Osteoblast (primary cell): ENCODE measurements around the gene CDH4. TPM values are rescaled to one million over a fixed set of nuclear protein-coding genes. Genes with fewer than 3 reads are reported as not detected.

Experiments used
- DNase-seq: peaks from one replicate; pipeline ENCODE4 v3.0.0; 2011; ENCODE audit warnings: low spot score, mixed read lengths; ENCODE audit not compliant: insufficient read length; ENCODE audit errors: missing footprints
- H2AFZ ChIP-seq: 2 replicates; pipeline ENCODE4 v1.6.0; 2011; ENCODE audit warnings: mild to moderate bottlenecking, low read length
- H3K27ac ChIP-seq: 2 replicates; pipeline ENCODE4 v1.5.1; 2011; ENCODE audit warnings: mild to moderate bottlenecking, low read depth, low read length, moderate library complexity
- H3K27me3 ChIP-seq: 2 replicates; pipeline ENCODE4 v1.6.0; 2012; ENCODE audit warnings: mild to moderate bottlenecking, control low read depth, inconsistent platforms, low read length, moderate library complexity; ENCODE audit not compliant: insufficient read depth
- H3K36me3 ChIP-seq: 2 replicates; pipeline ENCODE4 v1.5.1; 2011; ENCODE audit warnings: mild to moderate bottlenecking, low read length, control low read depth, moderate library complexity; ENCODE audit not compliant: insufficient read depth
- H3K4me1 ChIP-seq: 2 replicates; pipeline ENCODE4 v1.5.1; 2011; ENCODE audit warnings: mild to moderate bottlenecking, low read length, control low read depth, moderate library complexity; ENCODE audit not compliant: insufficient read depth
- H3K4me2 ChIP-seq: 2 replicates; pipeline ENCODE4 v1.6.0; 2011; ENCODE audit warnings: mild to moderate bottlenecking, low read length; ENCODE audit not compliant: insufficient read depth
- H3K4me3 ChIP-seq: fragments of 200-600 bp; sonication (generic); 3 replicates; pipeline ENCODE4 v1.5.1; 2012; ENCODE audit warnings: mild to moderate bottlenecking, low read length, inconsistent platforms; ENCODE audit not compliant: insufficient read depth
- H3K79me2 ChIP-seq: 2 replicates; pipeline ENCODE4 v1.6.0; 2012; ENCODE audit warnings: mild to moderate bottlenecking, low read length, control low read depth, inconsistent platforms; ENCODE audit not compliant: insufficient read depth
- H3K9me3 ChIP-seq: 2 replicates; pipeline ENCODE4 v1.5.1; 2011; ENCODE audit warnings: low read depth, low read length, control low read depth
- H4K20me1 ChIP-seq: 2 replicates; pipeline ENCODE4 v1.6.0; 2012; ENCODE audit warnings: mild to moderate bottlenecking, low read length, control low read depth; ENCODE audit not compliant: insufficient read depth
- CTCF ChIP-seq: IDR thresholded peaks from 2 replicates; pipeline ENCODE4 v1.5.1; 2011; ENCODE audit warnings: mild to moderate bottlenecking, low read depth, low read length, moderate library complexity; ENCODE audit errors: extremely low read depth
- total RNA-seq: library from RNA; depleted of rRNA; stranded (reverse); fragments of >200 nt; gene quantifications from 2 replicates; pipeline ENCODE4 v1.2.3, GENCODE V29; 2012

Gene CDH4
- total RNA-seq, 1 donor, result 1.1 TPM

DNA sequence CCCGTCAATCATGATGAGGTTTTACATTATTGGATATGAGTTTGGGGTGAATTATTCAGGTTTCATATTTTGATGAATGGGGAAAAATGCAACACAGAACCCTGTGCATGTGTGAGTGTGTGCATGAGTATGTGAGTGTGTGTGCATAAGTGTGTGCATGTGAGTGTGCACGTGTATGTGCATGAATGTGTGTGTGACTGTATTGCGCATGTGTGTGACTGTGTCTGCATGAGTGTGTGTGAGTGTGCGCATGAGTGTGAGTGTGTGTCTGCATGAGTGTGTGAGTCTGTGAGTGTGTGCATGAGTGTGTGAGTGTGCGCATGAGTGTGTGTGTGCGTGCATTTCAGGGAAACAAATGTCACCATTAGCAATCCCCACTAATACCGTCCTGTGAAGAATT is 18.5 kb upstream of the CDH4 start:
- Histone ChIP-seq H2AFZ (no peak overlapping the region), H4K20me1 (no peaks in the 10 kb centered on the region), H3K4me2 (no peak overlapping the region), H3K36me3 (no peaks in the 10 kb centered on the region), H3K4me1 (no peaks in the 10 kb centered on the region), H3K9me3 (peaks cover 1% of the 10 kb centered on the region), H3K27me3 (no peaks in the 10 kb centered on the region), H3K27ac (no peak overlapping the region), H3K79me2 (no peaks in the 10 kb centered on the region), H3K4me3 (no peak overlapping the region)
- no peak for TF ChIP-seq CTCF
- DNase-seq, result peak; percentile 1

DNA sequence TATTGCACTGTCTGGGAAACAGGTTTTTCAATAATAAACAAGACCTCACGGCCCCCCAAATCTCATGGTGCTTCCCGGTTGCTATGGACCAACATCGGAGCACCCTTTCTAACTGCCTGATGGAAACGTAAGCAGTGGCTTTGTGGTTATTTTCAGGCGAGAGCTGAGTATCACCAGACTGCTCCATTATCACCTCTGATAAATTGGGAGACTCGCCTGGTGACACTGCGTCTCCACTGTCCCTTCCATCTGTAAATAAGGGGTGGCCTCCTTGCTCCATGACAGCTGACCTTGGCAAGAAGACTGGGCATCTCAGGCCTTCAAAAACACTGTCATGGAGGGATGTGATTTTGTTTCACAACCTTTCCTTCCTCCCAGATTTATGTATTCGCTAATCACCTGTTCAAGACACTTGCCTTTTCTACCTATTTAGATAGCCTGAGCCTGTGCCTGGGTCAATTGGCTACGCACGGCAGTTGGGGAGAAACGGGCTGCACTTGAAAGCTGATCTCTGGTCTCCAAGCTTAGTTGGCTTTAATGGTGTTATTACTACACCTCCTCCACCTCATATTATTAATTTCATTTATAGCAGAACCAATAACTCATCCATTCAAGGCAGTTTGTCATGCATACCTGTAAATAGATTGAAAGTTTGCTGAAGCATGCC is 17.7 kb upstream of the CDH4 start:
- no peak overlapping the region for H2AFZ ChIP-seq
- no peak overlapping the region for H3K27ac ChIP-seq
- H3K9me3 ChIP-seq, result peaks cover 1% of the 10 kb centered on the region
- H3K36me3 ChIP-seq, result no peaks in the 10 kb centered on the region
- no peaks in the 10 kb centered on the region for H3K79me2 ChIP-seq
- H4K20me1 ChIP-seq, result no peaks in the 10 kb centered on the region
- H3K27me3 ChIP-seq, result no peaks in the 10 kb centered on the region
- no peak for TF ChIP-seq CTCF
- DNase-seq, result peak; percentile 68
- no peak overlapping the region for H3K4me3 ChIP-seq
- H3K4me1 ChIP-seq, result no peaks in the 10 kb centered on the region
- H3K4me2 ChIP-seq, result no peak overlapping the region

DNA sequence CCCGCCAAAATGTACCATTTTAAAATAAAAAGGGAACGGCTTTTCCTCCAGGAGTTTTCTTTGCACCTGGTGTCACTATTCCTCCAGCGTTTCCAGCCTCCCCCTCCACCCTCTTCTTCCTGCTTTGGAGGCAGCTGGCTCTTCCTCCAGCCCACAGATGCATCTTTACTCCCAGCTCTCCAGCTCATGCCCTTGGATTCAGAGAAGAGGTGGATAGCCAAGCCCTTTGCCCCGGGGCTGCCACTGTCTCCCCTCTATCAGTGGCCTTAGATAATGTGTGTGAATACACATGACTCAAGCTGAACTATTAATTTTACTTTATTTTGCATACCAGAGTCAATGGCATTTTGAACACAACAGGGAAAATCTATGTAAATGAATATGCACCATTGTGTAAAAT is 15.3 kb upstream of the CDH4 start:
- Histone ChIP-seq H3K9me3 (peaks cover 9% of the 10 kb centered on the region), H3K4me3 (no peak overlapping the region), H3K4me1 (no peaks in the 10 kb centered on the region), H3K4me2 (no peak overlapping the region), H4K20me1 (no peaks in the 10 kb centered on the region), H2AFZ (no peak overlapping the region), H3K27ac (no peak overlapping the region), H3K79me2 (no peaks in the 10 kb centered on the region), H3K36me3 (no peaks in the 10 kb centered on the region), H3K27me3 (no peaks in the 10 kb centered on the region)
- DNase-seq, result no peak
- no peak for TF ChIP-seq CTCF

DNA sequence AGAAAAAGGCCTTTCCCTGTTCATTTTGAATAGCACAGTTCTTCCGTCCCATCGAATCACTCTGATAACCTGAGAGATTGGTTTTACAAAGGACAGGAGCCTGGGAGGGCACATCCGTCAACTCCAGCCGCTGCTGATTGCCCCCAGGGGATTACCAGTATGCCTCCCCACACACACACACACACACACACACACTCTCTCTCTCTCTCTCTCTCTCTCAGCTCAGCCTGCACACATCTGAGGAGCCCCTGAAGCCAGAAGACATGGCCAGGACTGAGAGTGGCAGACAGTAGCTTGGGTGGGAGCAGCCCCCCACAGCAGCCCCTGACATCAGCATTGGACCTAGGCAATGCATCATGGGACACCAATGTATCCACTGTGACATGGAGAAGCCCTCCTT is 13.2 kb upstream of the CDH4 start:
- H3K4me1 ChIP-seq, result no peaks in the 10 kb centered on the region
- H3K4me3 ChIP-seq, result no peak overlapping the region
- H3K27ac ChIP-seq, result no peak overlapping the region
- no peak overlapping the region for H2AFZ ChIP-seq
- no peaks in the 10 kb centered on the region for H3K79me2 ChIP-seq
- TF ChIP-seq CTCF, result no peak
- H4K20me1 ChIP-seq, result no peaks in the 10 kb centered on the region
- DNase-seq, result peak; percentile 13
- no peaks in the 10 kb centered on the region for H3K36me3 ChIP-seq
- H3K4me2 ChIP-seq, result no peak overlapping the region
- peaks cover 9% of the 10 kb centered on the region for H3K9me3 ChIP-seq
- no peaks in the 10 kb centered on the region for H3K27me3 ChIP-seq
